Brain microvascular endothelial cell (primary cell): ENCODE data around the gene NIPSNAP2.
"Not testable (repeated sequence)": the region's sequence is repeated elsewhere in the genome, so short reads cannot be mapped to it uniquely, and the experiment has no call there.

Experiments used
- DNase-seq: peaks from one replicate; pipeline ENCODE4 v3.0.0-alpha.2; 2020
- H3K27ac ChIP-seq: fragments of 250-450 bp; sonication (Bioruptor Pico); 2 replicates; pipeline ENCODE4 v1.5.1; 2020; ENCODE audit warnings: mild to moderate bottlenecking, moderate library complexity
- H3K27me3 ChIP-seq: fragments of 250-450 bp; sonication (Bioruptor Pico); replicated peaks from 2 replicates; pipeline ENCODE4 v1.5.1; 2020; ENCODE audit warnings: mild to moderate bottlenecking
- H3K36me3 ChIP-seq: fragments of 250-450 bp; sonication (Bioruptor Pico); replicated peaks from 2 replicates; pipeline ENCODE4 v1.5.1; 2020; ENCODE audit warnings: mild to moderate bottlenecking
- H3K4me3 ChIP-seq: 2 replicates; pipeline ENCODE4 v1.5.1; 2011; ENCODE audit warnings: low read depth, mild to moderate bottlenecking, control low read depth, low read length, moderate library complexity
- CTCF ChIP-seq: IDR thresholded peaks from 2 replicates; pipeline ENCODE4 v1.5.1; 2011; ENCODE audit warnings: low read depth, mild to moderate bottlenecking, moderate library complexity, low read length, control low read depth, inconsistent platforms; ENCODE audit errors: missing control alignments
- in situ Hi-C: cut with HindIII; loops from 2 replicates; pipeline ENCODE4 v1.10.0; 2017; ENCODE audit warnings: low sequenced_read_pairs, low pct_ligation_motif_present

Gene NIPSNAP2

GRCh38 chr7:55992346-55992745 is 28.0 kb downstream of the NIPSNAP2 start:
- in situ Hi-C loops, result no loop called here

GRCh38 chr7:55996856-55997500 is 32.6 kb downstream of the NIPSNAP2 start:
- Histone ChIP-seq H3K27me3 (no peaks in the 10 kb centered on the region), H3K27ac (no peak overlapping the region), H3K4me3 (no peak overlapping the region), H3K36me3 (peaks cover 10% of the 10 kb centered on the region)
- no peak for DNase-seq
- no peak for TF ChIP-seq CTCF
- in situ Hi-C loops, result no loop called here

More at GRCh38 chr7:55992346-55992745, 28.0 kb downstream of the NIPSNAP2 start:
- no peak overlapping the region for H3K27ac ChIP-seq
- no peaks in the 10 kb centered on the region for H3K27me3 ChIP-seq
- no peak overlapping the region for H3K4me3 ChIP-seq
- no peak for DNase-seq
- no peak for TF ChIP-seq CTCF
- peaks cover 10% of the 10 kb centered on the region for H3K36me3 ChIP-seq

- in situ Hi-C loops, result no loop called here
- TF ChIP-seq CTCF, result no peak
Observed at GRCh38 chr7:56003749-56004148, 39.4 kb downstream of the NIPSNAP2 start.

GRCh38 chr7:56007167-56007652 is 42.8 kb downstream of the NIPSNAP2 start:
- TF ChIP-seq CTCF, result no peak
- no peak overlapping the region for H3K4me3 ChIP-seq
- no peak overlapping the region for H3K27ac ChIP-seq
- H3K27me3 ChIP-seq, result no peaks in the 10 kb centered on the region
- in situ Hi-C loops, result no loop called here
- DNase-seq, result no peak
- peaks cover 4% of the 10 kb centered on the region for H3K36me3 ChIP-seq

More at GRCh38 chr7:56003749-56004148, 39.4 kb downstream of the NIPSNAP2 start:
- no peaks in the 10 kb centered on the region for H3K36me3 ChIP-seq
- DNase-seq, result no peak
- H3K27me3 ChIP-seq, result no peaks in the 10 kb centered on the region
- no peak overlapping the region for H3K4me3 ChIP-seq
- H3K27ac ChIP-seq, result no peak overlapping the region

GRCh38 chr7:56007891-56008290 is 43.5 kb downstream of the NIPSNAP2 start:
- no peak overlapping the region for H3K4me3 ChIP-seq
- no peak overlapping the region for H3K27ac ChIP-seq
- H3K27me3 ChIP-seq, result no peaks in the 10 kb centered on the region
- no peak for DNase-seq
- peaks cover 8% of the 10 kb centered on the region for H3K36me3 ChIP-seq
- TF ChIP-seq CTCF, result no peak
- in situ Hi-C loops, result no loop called here

GRCh38 chr7:56009695-56010094 is 45.3 kb downstream of the NIPSNAP2 start:
- H3K4me3 ChIP-seq, result no peak overlapping the region
- DNase-seq, result no peak
- no peak overlapping the region for H3K27ac ChIP-seq
- peaks cover 13% of the 10 kb centered on the region for H3K36me3 ChIP-seq
- in situ Hi-C loops, result no loop called here
- TF ChIP-seq CTCF, result no peak
- no peaks in the 10 kb centered on the region for H3K27me3 ChIP-seq

GRCh38 chr7:56017015-56017414 is 52.6 kb downstream of the NIPSNAP2 start:
- DNase-seq, H3K27me3 ChIP-seq, H3K4me3 ChIP-seq, H3K27ac ChIP-seq, in situ Hi-C loops: not testable (repeated sequence)
- H3K36me3 ChIP-seq, result peaks cover 27% of the 10 kb centered on the region
